Astrocyte (in vitro differentiated cells and primary cell): ENCODE data around the gene SLC7A8. TPM values are rescaled to one million over a fixed set of nuclear protein-coding genes. Genes with fewer than 3 reads are reported as not detected.

Experiments used
- DNase-seq: peaks from one replicate; pipeline ENCODE4 v3.0.0-alpha.2; 2010; ENCODE audit warnings: low read depth
- FAIRE-seq: peaks from 2 replicates; lab custom pipeline; 2011; peaks lifted over from hg19 to GRCh38; lab: Jason Lieb, UNC
- H2AFZ ChIP-seq: 2 replicates; pipeline ENCODE4 v1.6.0; 2012; ENCODE audit warnings: low read depth, low read length, inconsistent platforms
- H3K27ac ChIP-seq: 2 replicates; pipeline ENCODE4 v1.5.1; 2011; ENCODE audit warnings: low read depth, low read length, inconsistent platforms
- H3K27me3 ChIP-seq: 2 replicates; pipeline ENCODE4 v1.6.0; 2011; ENCODE audit warnings: low read length, inconsistent platforms; ENCODE audit not compliant: insufficient read depth
- H3K36me3 ChIP-seq: 2 replicates; pipeline ENCODE4 v1.5.1; 2011; ENCODE audit warnings: low read length, inconsistent platforms; ENCODE audit not compliant: insufficient read depth
- H3K4me1 ChIP-seq: 2 replicates; pipeline ENCODE4 v1.5.1; 2011; ENCODE audit warnings: low read length, inconsistent platforms; ENCODE audit not compliant: insufficient read depth
- H3K4me2 ChIP-seq: 2 replicates; pipeline ENCODE4 v1.6.0; 2012; ENCODE audit warnings: low read length, inconsistent platforms
- H3K4me3 ChIP-seq: 2 replicates; pipeline ENCODE4 v1.5.1; 2011; ENCODE audit warnings: low read depth, mild to moderate bottlenecking, low read length, inconsistent platforms; ENCODE audit not compliant: insufficient read depth
- H3K79me2 ChIP-seq: 2 replicates; pipeline ENCODE4 v1.6.0; 2012; ENCODE audit warnings: mild to moderate bottlenecking, low read length, inconsistent platforms; ENCODE audit not compliant: insufficient read depth
- H3K9ac ChIP-seq: 2 replicates; pipeline ENCODE4 v1.6.0; 2012; ENCODE audit warnings: mild to moderate bottlenecking, low read length, inconsistent platforms
- H3K9me3 ChIP-seq: 2 replicates; pipeline ENCODE4 v1.5.1; 2012; ENCODE audit warnings: low read depth, mild to moderate bottlenecking, low read length, inconsistent platforms; ENCODE audit not compliant: insufficient read depth
- H4K20me1 ChIP-seq: 2 replicates; pipeline ENCODE4 v1.6.0; 2012; ENCODE audit warnings: low read length, inconsistent platforms; ENCODE audit not compliant: insufficient read depth
- H3K27ac Mint-ChIP-seq: one replicate; pipeline ENCODE4 v1.8.0; 2021; ENCODE audit warnings: mild to moderate bottlenecking, mixed read lengths; ENCODE audit not compliant: unreplicated experiment
- H3K27me3 Mint-ChIP-seq: one replicate; pipeline ENCODE4 v1.8.0; 2021; ENCODE audit warnings: low read depth, mixed read lengths; ENCODE audit not compliant: unreplicated experiment
- H3K36me3 Mint-ChIP-seq: one replicate; pipeline ENCODE4 v1.8.0; 2021; ENCODE audit warnings: low read depth, mixed read lengths; ENCODE audit not compliant: unreplicated experiment
- H3K4me1 Mint-ChIP-seq: one replicate; pipeline ENCODE4 v1.8.0; 2021; ENCODE audit warnings: low read depth, mixed read lengths; ENCODE audit not compliant: unreplicated experiment
- H3K4me3 Mint-ChIP-seq: one replicate; pipeline ENCODE4 v1.8.0; 2021; ENCODE audit warnings: mild to moderate bottlenecking, moderate library complexity, mixed read lengths; ENCODE audit not compliant: unreplicated experiment
- H3K9me3 Mint-ChIP-seq: one replicate; pipeline ENCODE4 v1.8.0; 2021; ENCODE audit warnings: mild to moderate bottlenecking, mixed read lengths; ENCODE audit not compliant: unreplicated experiment
- EZH2 ChIP-seq: IDR thresholded peaks from 2 replicates; pipeline ENCODE4 v1.6.1; 2012; ENCODE audit warnings: mild to moderate bottlenecking, low read length, inconsistent platforms; ENCODE audit not compliant: insufficient read depth
- total RNA-seq: library from RNA; stranded (reverse); gene quantifications from 2 replicates; pipeline ENCODE4 v1.2.1, GENCODE V29; 2021
- TF ChIP-seq, protein P1 (sequence below): IDR thresholded peaks from 2 replicates; pipeline ENCODE4 v1.5.1; 2011; ENCODE audit warnings: low read depth, mild to moderate bottlenecking, inconsistent platforms, low read length, moderate library complexity; ENCODE audit not compliant: insufficient read depth

The SLC7A8 gene
- total RNA-seq, 1 donor from 2014 or later: 6.5 TPM

DNA sequence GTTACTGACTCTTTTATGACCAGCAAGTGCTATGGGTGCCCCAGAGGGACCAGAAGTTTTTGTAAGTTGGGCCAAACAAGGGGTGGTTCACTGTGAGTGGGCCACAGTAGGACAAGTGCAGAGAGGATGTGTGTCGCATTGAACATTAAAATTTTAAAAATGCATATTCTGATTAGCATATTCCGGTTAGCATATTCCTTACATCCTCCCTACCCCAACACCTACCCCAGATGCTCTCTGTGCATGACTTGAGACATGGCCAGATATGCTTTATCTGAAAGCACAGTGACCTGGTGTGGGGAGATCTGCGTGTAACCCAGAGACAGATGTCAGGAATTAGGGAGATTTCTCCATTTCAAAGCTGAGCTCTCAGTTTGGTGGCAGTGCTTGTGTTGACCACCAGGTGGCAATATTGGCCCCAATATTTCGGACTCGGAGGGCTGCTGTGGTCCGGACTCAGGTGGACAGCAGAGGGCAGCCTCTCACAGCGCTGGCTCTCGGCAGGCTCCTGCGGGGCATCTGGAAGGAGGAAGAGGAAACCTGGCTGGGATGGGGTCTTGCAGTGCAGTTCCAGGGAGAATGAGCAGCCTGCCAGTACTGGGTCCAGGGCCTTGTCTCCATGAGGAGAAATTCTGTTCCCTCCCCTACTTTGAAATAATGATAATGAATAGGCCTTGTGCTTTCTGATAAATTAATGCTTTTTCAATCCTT, 62.8 kb downstream of the SLC7A8 start:
- peaks cover 14% of the 10 kb centered on the region for H3K4me1 Mint-ChIP-seq

GRCh38 chr14:23119363-23120327, 63.8 kb downstream of the SLC7A8 start:
- Mint-ChIP-seq H3K4me1 (peaks cover 23% of the 10 kb centered on the region), H3K9me3 (no peaks in the 10 kb centered on the region), H3K27me3 (peaks cover 9% of the 10 kb centered on the region), H3K36me3 (peaks cover 2% of the 10 kb centered on the region), H3K4me3 (peak overlapping the region; percentile 21), H3K27ac (no peak overlapping the region)
- no peak overlapping the region for H3K4me3 ChIP-seq
- H3K27me3 ChIP-seq: no peaks in the 10 kb centered on the region
- no peaks in the 10 kb centered on the region for H4K20me1 ChIP-seq
- FAIRE-seq (no peak), DNase-seq (no peak)
- H3K27ac ChIP-seq: no peak overlapping the region
- H3K9me3 ChIP-seq: no peaks in the 10 kb centered on the region
- H3K4me1 ChIP-seq: peaks cover 24% of the 10 kb centered on the region
- H3K4me2 ChIP-seq: no peak overlapping the region
- no peaks in the 10 kb centered on the region for H3K79me2 ChIP-seq
- no peak overlapping the region for H3K9ac ChIP-seq
- no peaks in the 10 kb centered on the region for H3K36me3 ChIP-seq
- no peak overlapping the region for H2AFZ ChIP-seq
- TF ChIP-seq, protein P1, sequence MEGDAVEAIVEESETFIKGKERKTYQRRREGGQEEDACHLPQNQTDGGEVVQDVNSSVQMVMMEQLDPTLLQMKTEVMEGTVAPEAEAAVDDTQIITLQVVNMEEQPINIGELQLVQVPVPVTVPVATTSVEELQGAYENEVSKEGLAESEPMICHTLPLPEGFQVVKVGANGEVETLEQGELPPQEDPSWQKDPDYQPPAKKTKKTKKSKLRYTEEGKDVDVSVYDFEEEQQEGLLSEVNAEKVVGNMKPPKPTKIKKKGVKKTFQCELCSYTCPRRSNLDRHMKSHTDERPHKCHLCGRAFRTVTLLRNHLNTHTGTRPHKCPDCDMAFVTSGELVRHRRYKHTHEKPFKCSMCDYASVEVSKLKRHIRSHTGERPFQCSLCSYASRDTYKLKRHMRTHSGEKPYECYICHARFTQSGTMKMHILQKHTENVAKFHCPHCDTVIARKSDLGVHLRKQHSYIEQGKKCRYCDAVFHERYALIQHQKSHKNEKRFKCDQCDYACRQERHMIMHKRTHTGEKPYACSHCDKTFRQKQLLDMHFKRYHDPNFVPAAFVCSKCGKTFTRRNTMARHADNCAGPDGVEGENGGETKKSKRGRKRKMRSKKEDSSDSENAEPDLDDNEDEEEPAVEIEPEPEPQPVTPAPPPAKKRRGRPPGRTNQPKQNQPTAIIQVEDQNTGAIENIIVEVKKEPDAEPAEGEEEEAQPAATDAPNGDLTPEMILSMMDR: no peak
- TF ChIP-seq EZH2: no peak

More for the DNA sequence above, 62.8 kb downstream of the SLC7A8 start:
- no peaks in the 10 kb centered on the region for H3K9me3 ChIP-seq
- peaks cover 14% of the 10 kb centered on the region for H3K4me1 ChIP-seq
- peak overlapping the region; percentile 43 for H3K9ac ChIP-seq
- no peak overlapping the region for H3K4me3 Mint-ChIP-seq
- no peaks in the 10 kb centered on the region for H3K36me3 ChIP-seq
- H3K36me3 Mint-ChIP-seq: peaks cover 2% of the 10 kb centered on the region
- no peak for TF ChIP-seq EZH2
- TF ChIP-seq, protein P1: peak; percentile 100
- FAIRE-seq: no peak
- no peaks in the 10 kb centered on the region for H3K9me3 Mint-ChIP-seq
- peak overlapping the region; percentile 87 for H3K27ac Mint-ChIP-seq
- no peaks in the 10 kb centered on the region for H4K20me1 ChIP-seq
- peak overlapping the region; percentile 76 for H2AFZ ChIP-seq
- H3K27me3 Mint-ChIP-seq: peaks cover 9% of the 10 kb centered on the region
- no peaks in the 10 kb centered on the region for H3K79me2 ChIP-seq
- peak overlapping the region; percentile 72 for H3K4me2 ChIP-seq
- peak; percentile 58 for DNase-seq
- H3K4me3 ChIP-seq: no peak overlapping the region
- no peaks in the 10 kb centered on the region for H3K27me3 ChIP-seq
- H3K27ac ChIP-seq: no peak overlapping the region
